Upper lobe of left lung (tissue), 6 donors: Measurements from ENCODE around the gene NDUFV3. TPM values are rescaled to one million over a fixed set of nuclear protein-coding genes. Genes with fewer than 3 reads are reported as not detected.
"Not testable (repeated sequence)": the region's sequence is repeated elsewhere in the genome, so short reads cannot be mapped to it uniquely, and the experiment has no call there.

Experiments
- ATAC-seq, 2 donors: fragments of 200-7000 bp; cut with Tn5 transposase; one replicate each; pipeline ENCODE4 v1.9.1; 2022; ENCODE audit warnings: mild to moderate bottlenecking in 2 of 2, moderate library complexity in 2 of 2; ENCODE audit not compliant: low FRiP score in 2 of 2
- DNase-seq, 2 donors: peaks; one replicate each; pipeline ENCODE4 v3.0.0-alpha.2; 2019 to 2020
- H3K27ac ChIP-seq, 4 donors: fragments of 200-600 bp; sonication (generic); one replicate each; pipeline ENCODE4 v1.5.1; 2016 to 2019
- H3K27me3 ChIP-seq, 4 donors: fragments of 200-600 bp; sonication (generic); one replicate each; pipeline ENCODE4 v1.5.1; 2017 to 2019
- H3K36me3 ChIP-seq, 4 donors: fragments of 200-600 bp; sonication (generic); one replicate each; pipeline ENCODE4 v1.5.1; 2016 to 2019
- H3K4me1 ChIP-seq, 4 donors: fragments of 200-600 bp; sonication (generic); one replicate each; pipeline ENCODE4 v1.5.1; 2018 to 2019
- H3K4me3 ChIP-seq, 4 donors: fragments of 200-600 bp; sonication (generic); one replicate each; pipeline ENCODE4 v1.5.1; 2017 to 2019; ENCODE audit warnings: mild to moderate bottlenecking in 2 of 4, moderate library complexity in 1 of 4
- H3K9me3 ChIP-seq, 4 donors: fragments of 200-600 bp; sonication (generic); one replicate each; pipeline ENCODE4 v1.5.1; 2018 to 2019
- CTCF ChIP-seq, 6 experiments: fragments of 450-650 bp in 4 of 6; fragments of 200-600 bp in 2 of 6; sonication (generic) in 2 of 6; IDR thresholded peaks; one replicate each; pipeline ENCODE4 v1.5.1; 2016 to 2019; ENCODE audit warnings: antibody characterized with exemption in 6 of 6
- EP300 ChIP-seq, 4 donors: sonication (generic); formaldehyde crosslinking; IDR thresholded peaks; one replicate each; pipeline ENCODE4 v1.5.1; 2017; ENCODE audit warnings: antibody characterized with exemption in 4 of 4, control low read depth in 2 of 4
- POLR2A ChIP-seq, 4 donors: fragments of 450-650 bp; IDR thresholded peaks; one replicate each; pipeline ENCODE4 v1.5.1; 2016 to 2017; ENCODE audit warnings: antibody characterized with exemption in 4 of 4, mild to moderate bottlenecking in 2 of 4
- POLR2AphosphoS5 ChIP-seq, 2 donors: sonication (generic); formaldehyde crosslinking; IDR thresholded peaks; one replicate each; pipeline ENCODE4 v1.5.1; 2017; ENCODE audit warnings: antibody characterized with exemption in 2 of 2
- WGBS, 2 donors: methylation state at CpG; one replicate each; pipeline ENCODE4 v1.1.5; 2017 to 2018; 5-methylcytosine and 5-hydroxymethylcytosine counted together
- total RNA-seq, 6 donors: library from RNA; depleted of rRNA in 4 of 6; stranded (reverse); fragments of >200 nt in 4 of 6; gene quantifications; one replicate each; pipeline versions ENCODE4 v1.1.0 to v1.2.1, GENCODE V29; 2016 to 2021
- donor health status: DM: no; HTN: no; CAD: no; lungs with moderate emphysema.
- donor health status: DM: no; HTN: yes; CAD: no; lungs with severe emphysema.

Gene NDUFV3
- total RNA-seq, 6 donors from 2014 or later: 33.7 to 97.4 (median 44.9) TPM

DNA sequence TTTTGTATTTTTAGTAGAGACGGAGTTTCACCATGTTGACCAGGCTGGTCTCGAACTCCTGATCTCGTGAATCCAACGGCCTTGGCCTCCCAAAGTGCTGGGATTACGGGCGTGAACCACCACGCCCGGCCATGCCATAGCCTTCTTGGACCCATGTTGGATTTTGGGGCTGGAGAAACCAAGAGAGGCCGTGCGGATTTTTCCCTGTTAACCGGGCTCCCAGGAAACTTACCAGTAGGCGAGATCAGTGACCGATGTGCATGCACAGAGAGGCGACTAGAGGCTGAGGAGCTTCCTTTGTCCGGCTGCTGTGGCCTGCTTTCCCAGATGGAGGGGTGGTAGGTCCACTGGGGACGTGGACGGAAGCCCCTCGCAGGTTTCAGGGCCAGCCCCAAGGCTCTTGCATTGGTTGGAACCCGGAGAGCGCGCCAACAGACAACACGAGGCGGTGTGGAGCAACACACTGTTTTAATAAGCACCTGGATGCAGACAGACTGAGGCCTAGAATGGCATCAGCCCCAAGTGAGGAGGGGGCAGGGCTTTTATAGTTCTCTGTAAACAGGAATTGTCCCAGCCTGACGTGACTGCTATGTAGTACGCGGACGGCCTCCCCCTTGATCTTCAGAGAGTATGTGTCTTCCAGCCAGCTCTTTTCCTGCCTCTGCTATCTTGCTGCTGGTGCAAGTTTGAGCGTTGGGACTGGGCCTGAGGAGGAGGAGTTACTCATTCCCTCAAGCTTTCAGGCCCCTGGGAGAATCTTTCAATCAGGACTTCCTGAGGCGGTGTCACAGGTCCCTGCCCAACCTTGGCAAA is 32.2 kb downstream of the NDUFV3 start, which contains the start of gene ERVH48-1:
ERVH48-1 (minus strand) TSS at position 517 of the 813 bp plus-strand sequence. CDS start 6,624 bp downstream, outside the sequence.
- DNase-seq: no peak
- H3K27me3 ChIP-seq: no peaks in the 10 kb centered on the region
- no peak for ATAC-seq
- no peaks in the 10 kb centered on the region for H3K9me3 ChIP-seq
- peaks cover 5 to 15% (median 9%) of the 10 kb centered on the region in 4 donors for H3K4me1 ChIP-seq
- WGBS, 2 donors: 85 to 90% methylated on average over 29 of the region's 29 CpGs
- peak within 1 kb of the TSS in 1 of 4 donors; percentile 30 for H3K27ac ChIP-seq
- H3K36me3 ChIP-seq: no peaks in the 10 kb centered on the region
- TF ChIP-seq EP300 (IDR thresholded peaks at IDR 0.05) (no peak), POLR2A (IDR thresholded peaks at IDR 0.05) (no peak), CTCF (IDR thresholded peaks at IDR 0.05) (no peak), POLR2AphosphoS5 (IDR thresholded peaks at IDR 0.05) (no peak)
- no peak within 1 kb of the TSS for H3K4me3 ChIP-seq

DNA sequence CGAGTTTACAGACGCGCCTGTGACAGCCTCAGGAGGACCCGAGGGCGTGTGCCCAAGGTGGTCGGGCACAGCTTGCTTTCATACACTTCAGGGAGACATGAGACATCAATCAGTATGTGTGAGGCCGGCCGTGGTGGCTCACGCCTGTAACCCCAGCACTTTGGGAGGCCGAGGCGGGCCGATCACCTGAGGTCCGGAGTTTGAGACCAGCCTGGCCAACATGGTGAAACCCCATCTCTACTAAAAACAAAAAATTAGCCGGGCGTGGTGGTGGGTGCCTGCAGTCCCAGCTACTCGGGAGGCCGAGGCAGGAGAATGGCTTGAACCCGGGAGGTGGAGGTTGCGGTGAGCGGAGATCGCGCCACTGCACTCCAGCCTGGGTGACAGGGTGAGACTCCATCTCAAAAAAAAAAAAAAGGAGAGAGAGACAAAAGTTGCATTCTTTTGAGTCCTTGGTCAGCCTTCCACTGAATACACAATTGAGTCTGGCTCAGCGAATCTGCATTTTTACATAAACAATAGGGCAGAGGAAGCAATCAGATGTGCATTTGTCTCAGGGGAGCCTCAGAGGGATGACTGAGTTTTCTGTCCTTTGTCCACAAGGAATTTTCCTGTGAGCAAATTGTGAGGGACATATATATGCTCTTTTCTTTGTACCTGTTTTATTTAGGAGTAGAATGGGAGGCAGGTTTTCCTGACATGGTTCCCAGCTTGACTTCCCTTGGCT is 34.5 kb downstream of the NDUFV3 start:
- 93 to 96% methylated on average over 23 of the region's 23 CpGs for whole genome bisulfite sequencing, 2 donors
- not testable (repeated sequence) for H3K27ac ChIP-seq, ATAC-seq, H3K4me3 ChIP-seq, H3K27me3 ChIP-seq, H3K9me3 ChIP-seq, H3K36me3 ChIP-seq
- peaks cover 5 to 15% (median 9%) of the 10 kb centered on the region in 4 donors for H3K4me1 ChIP-seq
- DNase-seq: peak in 1 of 2 donors; percentile 57

- peaks cover 0 to 4% (median 0%) of the 10 kb centered on the region in 4 donors for H3K4me1 ChIP-seq
- H3K27me3 ChIP-seq: no peaks in the 10 kb centered on the region
- ATAC-seq: no peak
- H3K36me3 ChIP-seq: no peaks in the 10 kb centered on the region
- H3K9me3 ChIP-seq: no peaks in the 10 kb centered on the region
- 71% methylated on average over 3 of the region's 3 CpGs for WGBS, 2 donors
- no peak overlapping the region for H3K4me3 ChIP-seq
- H3K27ac ChIP-seq: no peak overlapping the region
- TF ChIP-seq POLR2AphosphoS5 (IDR thresholded peaks at IDR 0.05) (no peak), POLR2A (IDR thresholded peaks at IDR 0.05) (no peak), EP300 (IDR thresholded peaks at IDR 0.05) (no peak), CTCF (IDR thresholded peaks at IDR 0.05) (no peak)
- DNase-seq: no peak
Measured at GRCh38 chr21:42929969-42930368, 36.9 kb downstream of the NDUFV3 start.

GRCh38 chr21:42931560-42932235 is 38.6 kb downstream of the NDUFV3 start:
- H3K27ac ChIP-seq: no peak overlapping the region
- H3K36me3 ChIP-seq: no peaks in the 10 kb centered on the region
- DNase-seq (no peak), ATAC-seq (no peak)
- no peak for TF ChIP-seq EP300 (IDR thresholded peaks at IDR 0.05)
- no peak for TF ChIP-seq CTCF (IDR thresholded peaks at IDR 0.05)
- TF ChIP-seq POLR2A (IDR thresholded peaks at IDR 0.05): no peak
- no peak for TF ChIP-seq POLR2AphosphoS5 (IDR thresholded peaks at IDR 0.05)
- H3K9me3 ChIP-seq: no peaks in the 10 kb centered on the region
- H3K4me1 ChIP-seq: no peaks in the 10 kb centered on the region
- no peaks in the 10 kb centered on the region for H3K27me3 ChIP-seq
- 78 to 89% methylated on average over 13 of the region's 13 CpGs for WGBS, 2 donors
- H3K4me3 ChIP-seq: no peak overlapping the region

DNA sequence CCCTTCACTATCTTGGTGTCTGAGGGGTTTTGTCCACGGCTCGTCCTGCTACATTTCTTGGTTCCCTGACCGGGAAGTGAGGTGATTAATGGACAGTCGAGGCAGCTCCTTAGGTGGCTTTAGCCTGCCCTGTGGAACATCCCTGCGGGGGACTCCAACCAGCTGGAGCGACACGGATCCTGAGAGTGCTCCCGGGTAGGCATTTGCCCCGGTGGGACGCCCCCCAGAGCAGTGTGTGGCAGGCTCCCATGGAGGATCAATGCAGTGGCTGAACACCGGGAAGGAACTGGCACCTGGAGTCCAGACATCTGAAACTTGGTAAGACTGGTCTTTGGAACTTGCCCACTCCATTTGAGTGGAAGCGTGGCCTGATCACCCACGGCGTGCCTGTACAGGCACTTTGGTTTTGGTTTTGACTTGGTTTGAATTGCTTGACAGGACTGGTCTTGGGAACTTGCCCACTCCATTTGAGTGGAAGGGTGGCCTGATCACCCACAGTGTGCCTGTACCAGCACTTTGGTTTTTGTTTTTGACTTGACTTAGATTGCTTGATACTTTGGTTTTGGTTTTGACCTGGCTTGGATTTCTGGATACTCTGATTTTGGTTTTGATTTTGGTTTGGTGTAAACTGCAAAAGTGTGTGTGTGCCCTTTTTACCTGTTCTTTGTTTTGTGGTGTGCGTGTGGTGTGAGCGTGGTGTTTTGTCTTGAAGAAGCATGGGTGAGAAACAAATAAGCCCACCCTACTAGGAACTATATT is 39.4 kb downstream of the NDUFV3 start:
- not testable (repeated sequence) for H3K27me3 ChIP-seq, ATAC-seq, H3K9me3 ChIP-seq, H3K36me3 ChIP-seq, H3K4me1 ChIP-seq, H3K27ac ChIP-seq, H3K4me3 ChIP-seq
- peak in 1 of 2 donors; percentile 55 for DNase-seq
- 92 to 93% methylated on average over 15 to 16 of the region's 16 CpGs for WGBS, 2 donors

DNA sequence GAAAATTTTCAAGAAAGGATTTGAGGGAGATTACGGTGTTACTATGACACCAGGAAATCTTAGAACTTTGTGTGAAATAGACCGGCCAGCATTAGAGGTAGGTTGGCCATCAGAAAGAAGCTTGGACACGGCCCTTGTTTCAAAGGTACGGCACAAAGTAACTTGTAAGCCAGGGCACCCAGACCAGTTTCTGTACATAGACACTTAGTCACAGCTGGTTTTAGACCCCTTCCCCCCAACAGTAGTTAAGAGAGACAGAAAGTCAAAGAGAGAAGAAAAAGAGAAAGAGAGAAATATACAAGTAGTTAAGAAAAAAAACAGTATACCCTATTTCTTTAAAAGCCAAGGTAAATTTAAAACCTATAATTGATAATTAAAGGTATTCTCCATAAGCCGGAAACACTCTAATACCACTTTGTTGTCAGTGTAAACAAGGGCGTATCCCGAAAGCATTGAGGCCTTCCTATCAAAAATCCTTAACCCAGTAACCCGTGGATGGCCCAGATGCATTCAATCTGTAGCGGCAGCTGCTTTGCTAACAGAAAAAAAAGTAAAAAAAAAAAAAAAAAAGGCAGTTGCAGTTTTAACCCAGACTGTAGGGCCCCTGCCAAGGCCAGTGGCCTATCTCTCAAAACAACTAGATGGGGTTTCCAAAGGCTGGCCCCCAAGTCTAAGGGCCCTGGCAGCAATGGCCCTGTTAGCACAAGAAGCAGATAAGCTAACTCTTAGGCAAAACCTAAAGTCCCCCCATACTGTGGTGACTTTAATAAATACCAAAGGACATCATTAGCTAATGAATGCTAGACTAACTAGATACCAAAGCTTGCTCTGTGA is 40.2 kb downstream of the NDUFV3 start:
- H3K4me1 ChIP-seq, H3K36me3 ChIP-seq, DNase-seq, ATAC-seq, H3K9me3 ChIP-seq, H3K27ac ChIP-seq, H3K4me3 ChIP-seq, H3K27me3 ChIP-seq: not testable (repeated sequence)
- 62% methylated on average over 9 of the region's 9 CpGs for WGBS, 2 donors

DNA sequence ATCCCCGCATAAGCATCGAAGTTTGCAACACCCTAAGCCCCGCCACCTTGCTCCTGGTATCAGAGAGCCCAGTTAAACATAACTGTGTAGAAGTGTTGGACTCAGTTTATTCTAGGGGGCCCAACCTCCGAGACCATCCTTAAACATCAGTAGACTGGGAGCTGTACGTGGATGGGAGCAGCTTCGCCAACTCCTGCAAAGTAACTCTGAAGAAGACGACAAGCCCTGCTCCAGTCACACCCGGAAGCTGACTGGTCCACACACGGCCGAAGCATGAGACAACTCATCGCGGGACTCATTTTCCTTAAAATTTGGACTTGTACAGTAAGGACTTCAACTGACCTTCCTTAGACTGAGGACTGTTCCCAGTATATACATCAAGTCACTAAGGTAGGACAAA is 40.9 kb downstream of the NDUFV3 start:
- H3K27me3 ChIP-seq, H3K9me3 ChIP-seq, H3K4me1 ChIP-seq, ATAC-seq, H3K27ac ChIP-seq, H3K36me3 ChIP-seq, H3K4me3 ChIP-seq, DNase-seq: not testable (repeated sequence)
- 94 to 95% methylated on average over 11 to 12 of the region's 12 CpGs for WGBS, 2 donors
